GM08714 (cell line): Measurements from ENCODE around the gene KIF21A.

Experiments
- H3K4me3 ChIP-seq: fragments of 200-500 bp; sonication (Bioruptor generic); 2 replicates; pipeline ENCODE4 v1.5.1; 2014; ENCODE audit warnings: mild to moderate bottlenecking, low read length, inconsistent platforms
- ZNF274 ChIP-seq: IDR thresholded peaks from 2 replicates; pipeline ENCODE4 v1.6.1; 2012; ENCODE audit warnings: mild to moderate bottlenecking, low read depth, low read length

The KIF21A gene

GRCh38 chr12:39383114-39383513, 59.8 kb downstream of the KIF21A start:
- H3K4me3 ChIP-seq: no peak overlapping the region
- no peak for TF ChIP-seq ZNF274

GRCh38 chr12:39380090-39380489, 62.8 kb downstream of the KIF21A start:
- TF ChIP-seq ZNF274: no peak
- H3K4me3 ChIP-seq: no peak overlapping the region

- no peak overlapping the region for H3K4me3 ChIP-seq
- TF ChIP-seq ZNF274: no peak
Measured at GRCh38 chr12:39378341-39378740, 64.6 kb downstream of the KIF21A start.

- no peak overlapping the region for H3K4me3 ChIP-seq
- no peak for TF ChIP-seq ZNF274
Measured at GRCh38 chr12:39375206-39375808, 67.6 kb downstream of the KIF21A start.

- no peak overlapping the region for H3K4me3 ChIP-seq
- TF ChIP-seq ZNF274: no peak
Measured at GRCh38 chr12:39372929-39373328, 70.0 kb downstream of the KIF21A start.

GRCh38 chr12:39372204-39372925, 70.6 kb downstream of the KIF21A start:
- TF ChIP-seq ZNF274: no peak
- H3K4me3 ChIP-seq: no peak overlapping the region

GRCh38 chr12:39369756-39370155, 73.2 kb downstream of the KIF21A start:
- H3K4me3 ChIP-seq: no peak overlapping the region
- no peak for TF ChIP-seq ZNF274

GRCh38 chr12:39368891-39369290, 74.0 kb downstream of the KIF21A start:
- no peak for TF ChIP-seq ZNF274
- no peak overlapping the region for H3K4me3 ChIP-seq

- H3K4me3 ChIP-seq: no peak overlapping the region
- TF ChIP-seq ZNF274: no peak
Measured at GRCh38 chr12:39368096-39368495, 74.8 kb downstream of the KIF21A start.

- no peak for TF ChIP-seq ZNF274
- H3K4me3 ChIP-seq: no peak overlapping the region
Measured at GRCh38 chr12:39367494-39367893, 75.4 kb downstream of the KIF21A start.

GRCh38 chr12:39365364-39366001, 77.4 kb downstream of the KIF21A start:
- H3K4me3 ChIP-seq: no peak overlapping the region
- no peak for TF ChIP-seq ZNF274

GRCh38 chr12:39364196-39364595, 78.7 kb downstream of the KIF21A start:
- H3K4me3 ChIP-seq: no peak overlapping the region
- TF ChIP-seq ZNF274: no peak

GRCh38 chr12:39359645-39360044, 83.3 kb downstream of the KIF21A start:
- no peak overlapping the region for H3K4me3 ChIP-seq
- TF ChIP-seq ZNF274: no peak

GRCh38 chr12:39357041-39357440, 85.9 kb downstream of the KIF21A start:
- TF ChIP-seq ZNF274: no peak
- no peak overlapping the region for H3K4me3 ChIP-seq

- no peak overlapping the region for H3K4me3 ChIP-seq
- TF ChIP-seq ZNF274: no peak
Measured at GRCh38 chr12:39355841-39356240, 87.1 kb downstream of the KIF21A start.
